ENCODE data around the gene MYOC. TPM values are rescaled to one million over a fixed set of nuclear protein-coding genes. Genes with fewer than 3 reads are reported as not detected.
A peak's percentile ranks its signal among the peaks of the same experiment; 100 is the strongest.

Gene MYOC
- total RNA-seq, 4 donors from 2014 or later, result 87.6 to 179 (median 125) TPM

- H3K9me3 ChIP-seq, result no peaks in the 10 kb centered on the region
- TF ChIP-seq CTCF (IDR thresholded peaks at IDR 0.05), result no peak
- TF ChIP-seq POLR2AphosphoS5 (IDR thresholded peaks at IDR 0.05), result no peak
- TF ChIP-seq EP300 (IDR thresholded peaks at IDR 0.05), result no peak
- TF ChIP-seq POLR2A (IDR thresholded peaks at IDR 0.05; ENCODE audit: low read depth), result no peak
- peak overlapping the region in 3 of 4 donors; percentile 11 to 33 (median 17) for H3K4me3 ChIP-seq
- H3K36me3 ChIP-seq, result no peaks in the 10 kb centered on the region
- no peaks in the 10 kb centered on the region for H3K27me3 ChIP-seq
- H3K4me1 ChIP-seq, result peaks cover 40 to 84% (median 78%) of the 10 kb centered on the region in 4 donors
- 76% methylated on average over 5 of the region's 6 CpGs for WGBS
- H3K27ac ChIP-seq (replicated peaks in 1 of 4), result peak overlapping the region; percentile 82 to 94 (median 88)
- intact Hi-C loops (cut with DNase I), result no loop called here
- no peak for DNase-seq (ENCODE audit: extremely low spot score)
These were observed 3.2 kb upstream of the MYOC start for GRCh38 chr1:171655746-171656116.

- peak; percentile 35 to 48 for TF ChIP-seq POLR2AphosphoS5 (IDR thresholded peaks at IDR 0.05)
- no peak for TF ChIP-seq POLR2A (IDR thresholded peaks at IDR 0.05; ENCODE audit: low read depth)
- peak; percentile 43 to 64 (median 45) for TF ChIP-seq CTCF (IDR thresholded peaks at IDR 0.05)
- TF ChIP-seq EP300 (IDR thresholded peaks at IDR 0.05), result no peak
- WGBS, result 24% methylated on average over 24 of the region's 24 CpGs
- no peaks in the 10 kb centered on the region for H3K36me3 ChIP-seq
- peak overlapping the region; percentile 11 to 33 (median 14) for H3K4me3 ChIP-seq
- H3K9me3 ChIP-seq, result no peaks in the 10 kb centered on the region
- no peaks in the 10 kb centered on the region for H3K27me3 ChIP-seq
- intact Hi-C loops (cut with DNase I), result no loop called here
- H3K4me1 ChIP-seq, result peaks cover 40 to 82% (median 75%) of the 10 kb centered on the region in 4 donors
- H3K27ac ChIP-seq (replicated peaks in 1 of 4), result peak overlapping the region; percentile 82 to 94 (median 88)
- peak; percentile 93 for DNase-seq (ENCODE audit: extremely low spot score)
These were observed 2.7 kb upstream of the MYOC start for GRCh38 chr1:171654942-171655745.

- no peaks in the 10 kb centered on the region for H3K27me3 ChIP-seq
- TF ChIP-seq POLR2AphosphoS5 (IDR thresholded peaks at IDR 0.05) (peak; percentile 66 to 76), CTCF (IDR thresholded peaks at IDR 0.05) (no peak), EP300 (IDR thresholded peaks at IDR 0.05) (no peak), POLR2A (IDR thresholded peaks at IDR 0.05; ENCODE audit: low read depth) (no peak)
- 29% methylated on average over 8 of the region's 8 CpGs for WGBS
- H3K4me1 ChIP-seq, result peaks cover 40 to 82% (median 72%) of the 10 kb centered on the region in 4 donors
- H3K36me3 ChIP-seq, result no peaks in the 10 kb centered on the region
- peak overlapping the region; percentile 82 to 94 (median 88) for H3K27ac ChIP-seq (replicated peaks in 1 of 4)
- intact Hi-C loops (cut with DNase I), result no loop called here
- H3K9me3 ChIP-seq, result no peaks in the 10 kb centered on the region
- peak overlapping the region in 3 of 4 donors; percentile 11 to 33 (median 17) for H3K4me3 ChIP-seq
- DNase-seq (ENCODE audit: extremely low spot score), result no peak
These were observed 1.9 kb upstream of the MYOC start for GRCh38 chr1:171654201-171654941.

- Histone ChIP-seq H3K4me3 (peak overlapping the region in 1 of 4 donors; percentile 17), H3K27ac (replicated peaks in 1 of 4) (peak overlapping the region; percentile 82 to 94 (median 88)), H3K4me1 (peaks cover 40 to 81% (median 72%) of the 10 kb centered on the region in 4 donors), H3K36me3 (no peaks in the 10 kb centered on the region), H3K9me3 (no peaks in the 10 kb centered on the region), H3K27me3 (no peaks in the 10 kb centered on the region)
- WGBS, result 67% methylated on average over 1 of the region's 1 CpG
- TF ChIP-seq POLR2A (IDR thresholded peaks at IDR 0.05; ENCODE audit: low read depth) (no peak), POLR2AphosphoS5 (IDR thresholded peaks at IDR 0.05) (no peak), CTCF (IDR thresholded peaks at IDR 0.05) (no peak), EP300 (IDR thresholded peaks at IDR 0.05) (no peak)
- intact Hi-C loops (cut with DNase I), result no loop called here
- DNase-seq (ENCODE audit: extremely low spot score), result no peak
These were observed 1.3 kb upstream of the MYOC start for GRCh38 chr1:171653796-171654195.

Data from esophagus muscularis mucosa (tissue), 4 donors.